HFFc6 (cell line): ENCODE measurements around the gene MKI67. TPM values are rescaled to one million over a fixed set of nuclear protein-coding genes. Genes with fewer than 3 reads are reported as not detected.

ENCODE experiments used
- DNase-seq: peaks from one replicate; pipeline ENCODE4 v3.0.0-alpha.2; 2018
- H3K27ac Mint-ChIP-seq: 2 replicates; pipeline ENCODE4 v1.8.0; 2020; ENCODE audit warnings: mild to moderate bottlenecking, mixed read lengths
- H3K27me3 Mint-ChIP-seq: 2 replicates; pipeline ENCODE4 v1.8.0; 2021; ENCODE audit warnings: mild to moderate bottlenecking, moderate library complexity, mixed read lengths; ENCODE audit not compliant: insufficient read depth
- H3K36me3 Mint-ChIP-seq: 2 replicates; pipeline ENCODE4 v1.8.0; 2021; ENCODE audit warnings: low read depth, mixed read lengths
- H3K4me1 Mint-ChIP-seq: 2 replicates; pipeline ENCODE4 v1.8.0; 2020; ENCODE audit warnings: low read depth, mixed read lengths
- H3K4me3 Mint-ChIP-seq: 2 replicates; pipeline ENCODE4 v1.8.0; 2020; ENCODE audit warnings: mild to moderate bottlenecking, moderate library complexity, mixed read lengths
- H3K9me3 Mint-ChIP-seq: 2 replicates; pipeline ENCODE4 v1.8.0; 2020; ENCODE audit warnings: mild to moderate bottlenecking, mixed read lengths
- CTCF ChIP-seq: fragments of 200-600 bp; sonication (generic); IDR thresholded peaks from 2 replicates; pipeline ENCODE4 v1.5.0; 2021; ENCODE audit warnings: antibody characterized with exemption, mild to moderate bottlenecking
- total RNA-seq, 6 experiments: library from RNA; stranded (reverse); fragmentation: NEBNext Ultra II Directional; extraction: Animal tissue kit (Norgen Biotek cat#: 25700); gene quantifications; 2 replicates in 1 of 6; 3 replicates in 5 of 6; pipeline ENCODE4 v1.2.3, GENCODE V29; 2021

Gene MKI67
- total RNA-seq, 6 experiments from 2014 or later, result 38.2 to 77.0 (median 70.0) TPM

- Mint-ChIP-seq H3K36me3 (no peaks in the 10 kb centered on the region), H3K27ac (no peak overlapping the region), H3K4me3 (no peak overlapping the region)
Measured at GRCh38 chr10:128053356-128053755, 72.9 kb downstream of the MKI67 start.

GRCh38 chr10:128052696-128053095 lies 73.5 kb downstream of the MKI67 start:
- Mint-ChIP-seq H3K9me3 (peaks cover 8% of the 10 kb centered on the region; the same call in 1 of the 2 replicates), H3K36me3 (no peaks in the 10 kb centered on the region), H3K27me3 (peaks cover 23% of the 10 kb centered on the region), H3K27ac (no peak overlapping the region), H3K4me3 (no peak overlapping the region), H3K4me1 (no peaks in the 10 kb centered on the region; the same call in 1 of the 2 replicates)
- no peak for TF ChIP-seq CTCF
- DNase-seq, result no peak

More at GRCh38 chr10:128053356-128053755, 72.9 kb downstream of the MKI67 start:
- no peak for DNase-seq
- peaks cover 23% of the 10 kb centered on the region for H3K27me3 Mint-ChIP-seq
- H3K4me1 Mint-ChIP-seq, result no peaks in the 10 kb centered on the region; the same call in 1 of the 2 replicates
- H3K9me3 Mint-ChIP-seq, result peaks cover 4% of the 10 kb centered on the region; the same call in 1 of the 2 replicates
- TF ChIP-seq CTCF, result no peak

- Mint-ChIP-seq H3K36me3 (no peaks in the 10 kb centered on the region), H3K9me3 (peaks cover 8% of the 10 kb centered on the region; the same call in 1 of the 2 replicates), H3K27ac (no peak overlapping the region), H3K27me3 (peaks cover 23% of the 10 kb centered on the region), H3K4me3 (no peak overlapping the region), H3K4me1 (no peaks in the 10 kb centered on the region; the same call in 1 of the 2 replicates)
- DNase-seq, result no peak
- no peak for TF ChIP-seq CTCF
Measured at GRCh38 chr10:128051548-128051947, 74.7 kb downstream of the MKI67 start.

- Mint-ChIP-seq H3K4me1 (no peaks in the 10 kb centered on the region; the same call in 1 of the 2 replicates), H3K9me3 (peaks cover 8% of the 10 kb centered on the region; the same call in 1 of the 2 replicates), H3K27ac (no peak overlapping the region), H3K4me3 (no peak overlapping the region), H3K27me3 (peaks cover 23% of the 10 kb centered on the region), H3K36me3 (no peaks in the 10 kb centered on the region)
- no peak for TF ChIP-seq CTCF
- DNase-seq, result no peak
Measured at GRCh38 chr10:128050936-128051335, 75.3 kb downstream of the MKI67 start.

- peaks cover 20% of the 10 kb centered on the region for H3K27me3 Mint-ChIP-seq
- TF ChIP-seq CTCF, result no peak
- no peak overlapping the region for H3K4me3 Mint-ChIP-seq
- H3K36me3 Mint-ChIP-seq, result no peaks in the 10 kb centered on the region
- H3K27ac Mint-ChIP-seq, result no peak overlapping the region
- H3K9me3 Mint-ChIP-seq, result peaks cover 8% of the 10 kb centered on the region; the same call in 1 of the 2 replicates
- DNase-seq, result no peak
- no peaks in the 10 kb centered on the region; the same call in 1 of the 2 replicates for H3K4me1 Mint-ChIP-seq
Measured at GRCh38 chr10:128050121-128050516, 76.1 kb downstream of the MKI67 start.
